Measurements from ENCODE around the gene CHST14. TPM values are rescaled to one million over a fixed set of nuclear protein-coding genes. Genes with fewer than 3 reads are reported as not detected.

CHST14 gene, protein sequence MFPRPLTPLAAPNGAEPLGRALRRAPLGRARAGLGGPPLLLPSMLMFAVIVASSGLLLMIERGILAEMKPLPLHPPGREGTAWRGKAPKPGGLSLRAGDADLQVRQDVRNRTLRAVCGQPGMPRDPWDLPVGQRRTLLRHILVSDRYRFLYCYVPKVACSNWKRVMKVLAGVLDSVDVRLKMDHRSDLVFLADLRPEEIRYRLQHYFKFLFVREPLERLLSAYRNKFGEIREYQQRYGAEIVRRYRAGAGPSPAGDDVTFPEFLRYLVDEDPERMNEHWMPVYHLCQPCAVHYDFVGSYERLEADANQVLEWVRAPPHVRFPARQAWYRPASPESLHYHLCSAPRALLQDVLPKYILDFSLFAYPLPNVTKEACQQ
- polyA plus RNA-seq = not detected in 2 replicates

DNA sequence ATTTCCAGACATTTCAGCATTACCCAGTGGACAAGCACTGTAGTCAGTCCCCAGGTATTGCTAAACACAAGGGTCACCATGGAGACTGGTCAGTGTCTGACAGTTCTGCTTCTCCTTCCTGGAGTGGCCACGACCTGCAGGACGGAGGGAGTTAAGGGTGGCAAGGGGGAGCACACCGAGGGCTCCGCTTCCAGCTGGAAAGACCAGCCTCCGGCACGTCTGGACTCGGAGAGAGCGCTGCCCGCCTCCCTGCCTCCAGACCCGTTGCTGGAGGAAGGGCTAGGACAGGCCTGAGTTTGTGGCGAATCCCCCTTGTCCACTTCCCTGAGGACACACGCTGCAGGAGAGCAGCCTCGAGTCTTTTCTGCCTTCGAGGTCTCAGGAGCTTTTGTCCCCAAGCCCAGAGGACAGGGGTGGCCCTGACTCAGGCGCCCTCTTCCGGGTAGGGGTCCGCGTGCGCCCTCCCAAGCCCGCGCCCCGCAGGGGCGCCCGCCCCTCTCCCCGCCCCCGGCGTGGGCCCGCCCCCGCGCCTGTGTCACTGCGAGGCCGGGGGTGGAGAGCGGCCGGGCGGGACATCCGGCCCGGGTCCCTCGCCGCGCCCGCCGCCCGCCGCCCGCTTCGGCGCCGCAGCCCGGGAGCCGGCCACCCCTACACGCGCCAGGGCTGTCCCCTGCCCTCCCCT, at the start of gene CHST14:
CHST14 (plus strand) TSS at position 562 of the 682 bp plus-strand sequence. CDS start 230 bp downstream, outside the sequence.

DNA sequence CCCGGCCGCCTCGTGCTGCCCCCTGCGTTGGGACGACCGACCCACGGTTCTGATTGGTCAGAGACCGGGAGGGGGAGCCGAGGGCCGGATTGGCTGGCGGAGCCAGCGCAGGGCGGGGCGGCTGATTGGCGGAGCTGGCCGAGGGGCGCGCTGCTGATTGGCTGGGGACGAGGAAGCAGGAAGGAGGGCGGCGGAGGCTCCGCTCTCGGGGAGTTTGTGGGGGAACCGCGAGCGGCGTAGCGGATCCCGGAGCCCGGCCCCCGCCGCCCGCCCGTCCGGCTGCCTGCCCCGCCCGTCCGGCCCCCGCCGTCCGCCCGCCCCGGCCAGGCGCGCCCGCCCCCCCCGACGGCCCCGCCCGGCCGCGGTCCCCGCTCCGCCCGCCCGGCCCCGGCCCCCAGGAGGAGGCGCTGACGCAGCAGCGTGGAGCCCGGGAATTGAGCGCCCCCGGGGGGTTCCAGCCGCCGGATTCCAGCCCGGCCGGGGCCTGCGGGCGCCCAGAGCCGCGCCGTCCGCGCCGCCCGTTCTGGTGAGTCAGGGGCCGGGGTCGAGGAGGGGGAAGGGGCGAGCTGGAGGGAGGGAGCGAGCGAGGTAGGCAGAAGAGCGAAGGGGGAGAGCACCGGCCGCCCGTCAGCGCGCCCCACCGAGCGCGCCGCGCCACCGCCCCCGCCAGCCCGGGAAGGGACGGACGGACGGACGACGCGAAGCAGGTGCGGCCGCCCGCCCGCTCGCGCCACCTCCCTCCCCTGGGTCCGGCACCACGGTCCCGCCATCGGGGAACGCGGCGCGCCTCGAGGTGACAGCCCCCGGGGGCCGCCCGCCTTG, 29.8 kb upstream of the CHST14 start, which contains the start of gene BAHD1:
BAHD1 (plus strand) TSS at position 211 of the 822 bp plus-strand sequence. CDS start 17,512 bp downstream, outside the sequence.

Other genes starting within 250 kb of the CHST14 start
- 1.1 TPM in 1 of 2 replicates, not detected in the other for gene PAK6, start 231.9 kb upstream of the CHST14 start, polyA plus RNA-seq
- gene ANKRD63, start 187.9 kb upstream of the CHST14 start, polyA plus RNA-seq = not detected in 2 replicates
- gene PLCB2, start 163.0 kb upstream of the CHST14 start, polyA plus RNA-seq = 3.5 TPM in 1 of 2 replicates, not detected in the other
- 0.76 and 8.2 TPM in 2 replicates for gene INAFM2, start 147.3 kb upstream of the CHST14 start, polyA plus RNA-seq
- 0.11 and 0.14 TPM in 2 replicates for gene CCDC9B, start 130.0 kb upstream of the CHST14 start, polyA plus RNA-seq
- gene PHGR1, start 120.0 kb upstream of the CHST14 start, polyA plus RNA-seq = not detected in 2 replicates
- gene DISP2, start 112.8 kb upstream of the CHST14 start, polyA plus RNA-seq = 12.3 and 15.7 TPM in 2 replicates
- gene KNSTRN, start 88.3 kb upstream of the CHST14 start, polyA plus RNA-seq = 9.6 and 11.4 TPM in 2 replicates
- gene IVD, start 65.2 kb upstream of the CHST14 start, polyA plus RNA-seq = 2.9 and 9.9 TPM in 2 replicates
- gene BAHD1, start 30.0 kb upstream of the CHST14 start, polyA plus RNA-seq = 0.38 and 0.83 TPM in 2 replicates
- 23.8 and 38.7 TPM in 2 replicates for gene CCDC32, start 94.1 kb downstream of the CHST14 start, polyA plus RNA-seq
- gene RPUSD2, start 98.3 kb downstream of the CHST14 start, polyA plus RNA-seq = 2.1 and 5.3 TPM in 2 replicates
- gene KNL1, start 123.3 kb downstream of the CHST14 start, polyA plus RNA-seq = not detected in 2 replicates
- 2.2 TPM in 1 of 2 replicates, not detected in the other for gene RAD51, start 224.2 kb downstream of the CHST14 start, polyA plus RNA-seq